ENCODE results near the gene PROM1.

DNA sequence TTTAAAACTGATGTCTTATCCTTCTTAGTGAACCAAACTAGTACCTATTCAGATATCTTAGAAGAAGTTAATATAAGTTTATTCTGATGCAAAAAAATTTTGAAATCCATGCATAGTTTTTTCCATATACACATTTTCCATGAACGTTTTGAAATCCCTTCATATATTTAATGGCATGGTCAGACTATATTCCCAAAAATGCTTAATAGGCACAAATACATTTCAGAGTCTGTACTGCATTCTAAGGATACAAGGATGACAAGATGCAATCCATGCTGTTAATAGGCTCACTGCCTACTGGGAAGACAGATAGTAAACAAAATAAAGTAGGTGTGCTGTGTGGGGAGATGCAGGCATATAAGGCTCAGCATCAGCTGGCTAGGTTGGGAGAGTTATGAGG, 33.2 kb downstream of the PROM1 start:
- TF ChIP-seq, protein P1, sequence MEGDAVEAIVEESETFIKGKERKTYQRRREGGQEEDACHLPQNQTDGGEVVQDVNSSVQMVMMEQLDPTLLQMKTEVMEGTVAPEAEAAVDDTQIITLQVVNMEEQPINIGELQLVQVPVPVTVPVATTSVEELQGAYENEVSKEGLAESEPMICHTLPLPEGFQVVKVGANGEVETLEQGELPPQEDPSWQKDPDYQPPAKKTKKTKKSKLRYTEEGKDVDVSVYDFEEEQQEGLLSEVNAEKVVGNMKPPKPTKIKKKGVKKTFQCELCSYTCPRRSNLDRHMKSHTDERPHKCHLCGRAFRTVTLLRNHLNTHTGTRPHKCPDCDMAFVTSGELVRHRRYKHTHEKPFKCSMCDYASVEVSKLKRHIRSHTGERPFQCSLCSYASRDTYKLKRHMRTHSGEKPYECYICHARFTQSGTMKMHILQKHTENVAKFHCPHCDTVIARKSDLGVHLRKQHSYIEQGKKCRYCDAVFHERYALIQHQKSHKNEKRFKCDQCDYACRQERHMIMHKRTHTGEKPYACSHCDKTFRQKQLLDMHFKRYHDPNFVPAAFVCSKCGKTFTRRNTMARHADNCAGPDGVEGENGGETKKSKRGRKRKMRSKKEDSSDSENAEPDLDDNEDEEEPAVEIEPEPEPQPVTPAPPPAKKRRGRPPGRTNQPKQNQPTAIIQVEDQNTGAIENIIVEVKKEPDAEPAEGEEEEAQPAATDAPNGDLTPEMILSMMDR (IDR thresholded peaks at IDR 0.05), result no peak
- no peak for TF ChIP-seq POLR2A (IDR thresholded peaks at IDR 0.05)
